ENCODE data around the gene SLC2A4RG.

DNA sequence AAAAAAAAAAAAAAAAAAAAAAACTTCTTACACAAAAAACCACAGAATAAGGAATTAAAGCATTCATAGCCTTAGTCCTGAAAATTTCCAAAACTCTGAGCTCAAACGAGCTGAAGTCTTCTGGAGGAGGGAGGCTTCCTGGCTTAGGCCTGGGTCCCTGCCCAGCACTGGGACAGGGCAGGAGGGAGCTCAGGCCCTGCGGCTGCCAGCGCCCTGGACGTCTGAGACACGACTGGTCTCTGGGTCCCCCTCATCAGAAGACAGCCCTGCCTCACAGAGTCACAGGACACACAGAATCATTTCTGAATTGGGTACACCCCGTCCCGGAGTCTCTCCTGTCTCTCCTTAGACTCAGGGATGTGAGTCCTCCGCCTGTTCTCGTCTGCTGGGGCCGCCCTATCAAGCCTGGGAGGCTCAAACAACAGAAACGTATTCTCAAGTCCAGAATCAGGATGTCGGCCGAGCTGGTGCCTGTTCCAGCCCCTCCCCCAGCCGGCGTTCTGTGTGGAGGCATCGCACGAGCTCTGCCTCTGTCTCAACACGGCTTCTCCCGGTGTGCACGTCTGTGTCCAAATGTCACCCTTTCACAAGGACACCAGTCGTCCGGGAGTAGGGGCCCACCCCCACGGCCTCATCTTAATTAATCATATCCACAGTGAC is 52.1 kb downstream of the SLC2A4RG start:
- TF ChIP-seq POLR2A (IDR thresholded peaks at IDR 0.05; ENCODE audit: low read length) (no peak), GATA1 (IDR thresholded peaks at IDR 0.05; ENCODE audit: low read depth, low read length) (no peak)

Data from erythroblast (primary cell).